Left kidney (tissue), 2 donors: ENCODE data around the gene CYB561D2. TPM values are rescaled to one million over a fixed set of nuclear protein-coding genes. Genes with fewer than 3 reads are reported as not detected.

Source experiments
- DNase-seq: peaks from one replicate; pipeline ENCODE4 v3.0.0-alpha.2; 2013
- polyA plus RNA-seq: library from polyadenylated mRNA; unstranded; fragments of 120-200 nt; gene quantifications from one replicate; pipeline ENCODE4 v1.2.1, GENCODE V29; 2013; ENCODE audit not compliant: insufficient read length

Gene CYB561D2
- polyA plus RNA-seq, 1 donor: 14.1 TPM

DNA sequence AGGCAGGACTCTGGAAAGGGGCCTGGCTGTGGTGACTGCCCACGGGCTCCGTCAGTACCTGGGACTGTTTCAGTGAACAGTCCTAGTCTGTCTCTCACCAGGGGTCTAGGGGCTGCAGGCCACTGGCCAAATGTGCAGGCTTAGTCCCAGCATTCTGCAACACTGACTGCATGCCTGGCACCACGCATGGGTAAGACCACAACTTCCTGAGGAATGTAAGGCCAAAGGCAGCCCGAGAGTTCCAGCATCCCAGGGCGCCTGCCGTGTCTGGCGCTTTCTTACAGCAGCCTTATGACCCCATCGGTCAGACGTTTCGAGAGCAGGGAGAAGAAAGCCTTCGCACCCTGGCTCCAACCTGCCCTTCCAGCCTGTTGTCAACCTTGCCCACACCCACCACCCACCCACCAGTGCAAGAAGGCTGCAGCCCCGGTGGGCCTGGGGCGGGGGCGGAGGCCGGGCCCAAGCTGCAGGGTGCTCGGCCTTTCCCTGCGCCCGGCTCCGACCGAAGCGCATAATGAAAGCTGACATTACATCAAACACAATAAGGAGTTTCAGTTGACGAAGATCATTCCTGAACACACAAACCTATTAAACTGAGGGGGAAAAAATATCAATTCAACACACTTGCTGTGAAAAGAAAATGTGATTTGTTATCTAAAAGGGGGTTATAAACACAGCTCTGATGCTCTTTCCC is 38.2 kb downstream of the CYB561D2 start:
- no peak for DNase-seq

DNA sequence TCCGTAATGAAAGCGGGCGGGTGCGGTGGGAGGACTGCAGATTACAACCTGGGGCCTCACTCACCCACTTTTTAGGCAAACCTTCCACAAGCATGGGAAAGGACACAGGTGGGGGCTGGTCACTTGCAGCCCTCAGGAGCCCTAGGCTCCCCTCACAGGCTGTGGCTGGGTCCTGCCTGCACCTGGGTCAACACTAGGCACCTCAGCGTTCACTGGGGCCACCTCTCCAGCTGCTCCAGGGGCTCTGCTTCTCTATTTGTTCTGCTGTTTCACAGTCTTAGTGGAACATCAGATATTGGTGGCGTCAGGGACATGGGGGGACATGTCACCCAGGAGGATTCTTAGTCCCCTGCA is 38.7 kb downstream of the CYB561D2 start:
- DNase-seq: no peak

DNA sequence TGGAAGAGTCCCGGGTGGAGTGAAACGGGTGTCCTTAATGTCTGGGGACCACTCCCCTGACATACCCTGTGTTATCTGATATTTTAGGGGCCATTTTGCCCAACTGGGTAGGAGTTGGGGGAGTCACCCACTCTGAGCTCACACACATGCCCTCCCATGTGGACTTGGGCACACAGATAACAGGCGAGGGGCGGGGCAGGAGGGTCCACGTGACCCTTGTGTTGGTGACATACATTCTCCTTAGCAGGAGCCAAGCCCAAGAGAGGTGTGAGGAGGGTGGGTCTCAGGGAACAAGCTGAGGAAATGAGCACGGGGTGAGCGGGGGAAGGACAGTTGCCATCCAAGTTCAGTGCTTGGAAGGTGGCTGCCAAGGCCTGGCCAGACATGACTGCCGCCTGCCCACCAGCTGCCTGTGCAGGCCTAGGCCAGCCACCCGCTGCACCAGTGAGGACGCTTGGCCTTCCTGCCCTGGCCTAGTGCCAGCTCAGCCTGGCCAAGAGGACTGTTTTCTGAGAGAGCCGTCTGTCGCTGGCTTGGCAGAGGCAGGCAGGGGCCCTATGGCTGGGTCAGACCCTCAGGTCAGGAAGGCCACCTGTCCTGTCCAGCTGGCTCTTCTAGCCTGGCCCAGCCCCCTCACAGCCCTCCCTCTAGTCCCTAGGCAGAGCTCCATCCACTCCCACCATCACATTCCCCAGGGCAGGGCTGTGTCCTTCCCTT is 40.0 kb downstream of the CYB561D2 start:
- no peak for DNase-seq

DNA sequence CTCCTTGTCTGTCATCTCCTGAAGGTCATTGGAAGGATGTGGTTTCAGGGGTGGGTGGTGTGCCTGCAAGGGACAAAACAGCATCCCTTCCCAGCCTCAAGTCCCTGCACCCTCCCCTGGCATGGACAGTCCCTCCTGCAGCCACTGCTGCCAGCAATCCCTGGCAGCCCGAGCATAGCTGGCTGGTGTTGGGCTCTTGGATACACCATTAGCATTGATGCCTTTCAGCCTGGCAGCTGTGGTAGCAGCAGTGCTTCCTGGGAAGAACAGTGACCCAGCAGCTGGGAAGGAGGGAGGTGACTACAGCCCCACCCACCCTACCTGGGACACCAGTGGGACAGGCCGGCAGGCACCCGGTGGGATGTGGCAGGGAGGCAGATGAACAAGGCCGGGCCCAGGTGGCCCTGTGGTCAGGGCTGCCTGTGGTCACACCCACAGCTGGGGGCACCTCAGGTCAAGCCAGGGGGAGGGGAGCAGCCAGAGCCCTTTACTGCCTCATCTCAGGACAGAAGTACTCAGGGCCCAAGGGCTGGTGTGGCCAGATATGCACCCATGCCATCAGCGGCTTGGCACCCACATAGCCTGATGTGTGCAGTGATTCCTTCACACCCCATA is 41.5 kb downstream of the CYB561D2 start:
- DNase-seq: no peak

DNA sequence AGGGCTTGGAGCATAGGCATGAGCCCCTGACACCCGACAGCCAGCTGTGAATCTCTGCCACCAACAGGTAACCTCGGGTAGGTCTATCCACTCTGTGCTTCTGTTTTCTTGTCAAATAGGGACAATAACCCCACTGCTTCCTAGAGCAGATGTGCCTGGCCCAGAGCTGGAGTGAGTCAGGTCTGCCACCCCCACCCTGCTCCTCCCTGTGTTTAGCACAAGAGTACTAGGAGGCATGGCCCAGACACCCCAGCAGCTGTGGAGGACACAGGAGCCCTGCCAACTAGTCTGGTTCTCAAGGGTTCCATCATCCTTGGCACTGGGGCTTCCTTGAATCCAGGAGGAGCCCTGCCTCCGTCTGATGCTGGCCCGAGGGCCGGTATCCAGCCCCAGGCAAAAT is 42.4 kb downstream of the CYB561D2 start:
- DNase-seq: no peak

DNA sequence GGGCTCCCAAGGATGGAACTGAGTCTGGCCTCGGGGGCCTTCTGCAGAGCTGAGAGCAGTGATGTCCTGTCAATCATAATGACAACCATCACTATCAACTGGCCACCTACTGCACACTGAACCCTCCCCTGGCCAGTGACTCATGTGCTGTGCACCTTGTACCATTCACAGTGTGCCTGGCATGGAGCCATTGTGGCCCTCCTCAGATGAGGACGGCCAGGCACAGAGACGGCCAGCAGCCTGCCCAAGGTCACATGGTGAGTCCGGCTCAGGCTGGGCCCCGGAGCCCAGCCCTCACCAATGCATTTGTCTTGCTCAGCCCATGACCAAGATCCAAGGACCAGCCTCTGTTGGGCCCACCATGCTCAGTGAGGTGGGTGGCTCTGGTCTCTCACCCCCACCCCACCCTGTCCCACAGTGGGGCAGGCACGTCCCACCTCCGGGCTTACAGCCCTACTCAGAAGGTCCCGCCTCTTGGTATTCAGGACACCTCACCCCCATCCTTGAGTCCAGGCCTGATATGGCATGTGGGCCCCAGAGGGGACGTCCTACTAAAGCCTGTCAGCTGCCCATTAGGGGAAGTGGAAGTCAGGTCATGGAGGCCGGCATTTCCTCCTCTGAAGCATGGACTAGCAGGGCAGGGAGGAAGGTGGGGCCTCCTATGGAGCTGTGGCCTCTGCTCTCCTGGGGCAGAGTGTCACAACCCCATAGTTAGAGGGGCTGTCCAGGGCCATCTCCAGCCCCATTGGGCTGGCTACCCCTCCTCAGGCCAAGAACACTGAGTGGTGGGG is 44.6 kb downstream of the CYB561D2 start:
- no peak for DNase-seq

DNA sequence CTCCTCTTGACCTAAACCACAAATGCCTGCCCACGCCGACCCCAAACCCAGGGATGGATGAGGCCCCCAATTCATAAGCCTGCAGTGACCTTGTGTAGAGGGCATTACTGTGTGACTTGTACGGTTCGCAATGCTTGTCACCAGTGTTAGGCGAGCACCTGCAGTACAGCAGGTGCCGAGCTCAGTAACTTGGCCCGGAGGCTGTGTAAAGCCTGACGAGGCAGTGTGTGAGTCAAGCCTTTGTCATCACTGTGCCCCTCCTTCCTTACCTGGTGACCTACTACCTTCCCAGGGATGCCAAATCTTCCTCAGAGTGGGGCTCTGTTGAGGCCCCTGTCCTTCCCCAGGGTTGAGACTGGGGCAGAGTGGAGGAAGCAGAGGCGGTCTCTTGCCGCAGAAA is 45.8 kb downstream of the CYB561D2 start:
- no peak for DNase-seq

DNA sequence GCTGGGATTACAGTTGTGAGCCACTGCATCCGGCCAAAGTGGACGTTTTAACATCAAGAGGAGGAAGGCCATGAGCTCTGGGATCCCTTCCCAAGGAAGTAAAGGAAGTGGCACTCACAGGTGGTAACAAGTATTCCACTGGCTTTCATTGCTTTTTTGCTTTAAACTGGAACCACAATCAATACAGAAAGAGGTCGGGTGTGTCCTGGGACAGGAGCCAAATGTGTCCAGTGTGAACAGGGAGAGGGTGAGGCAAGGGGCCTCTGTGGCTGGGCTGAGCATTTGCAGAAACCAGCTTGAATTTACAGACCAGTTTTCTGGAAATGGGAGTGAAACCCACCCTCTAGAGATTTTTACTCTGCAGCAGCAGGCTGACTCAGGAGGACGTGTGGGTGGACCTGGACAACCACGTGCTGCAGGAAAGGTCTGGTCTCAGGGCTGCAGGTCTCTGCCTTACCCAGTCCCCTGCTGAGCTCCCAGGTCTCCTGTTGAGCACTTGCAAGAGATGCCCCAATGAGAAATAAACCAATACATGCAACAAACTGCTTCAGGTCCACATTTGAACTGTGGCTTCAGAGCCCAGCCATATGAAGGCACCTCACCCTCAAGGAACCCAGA is 51.4 kb downstream of the CYB561D2 start:
- DNase-seq: no peak

Other genes with a start within 250 kb of the CYB561D2 start
- gene SEMA3F, start 195.5 kb upstream of the CYB561D2 start, polyA plus RNA-seq: 69.8 TPM
- gene GNAT1, start 159.3 kb upstream of the CYB561D2 start, polyA plus RNA-seq: not detected
- gene SLC38A3, start 145.6 kb upstream of the CYB561D2 start, polyA plus RNA-seq: 9.4 TPM
- 181 TPM for gene GNAI2, start 114.7 kb upstream of the CYB561D2 start, polyA plus RNA-seq
- gene SEMA3B, start 81.7 kb upstream of the CYB561D2 start, polyA plus RNA-seq: 78.6 TPM
- 0.58 TPM for gene LSMEM2, start 71.8 kb upstream of the CYB561D2 start, polyA plus RNA-seq
- gene IFRD2, start 58.4 kb upstream of the CYB561D2 start, polyA plus RNA-seq: 37.0 TPM
- 4.1 TPM for gene HYAL3, start 51.5 kb upstream of the CYB561D2 start, polyA plus RNA-seq
- 9.8 TPM for gene NAA80, start 51.5 kb upstream of the CYB561D2 start, polyA plus RNA-seq
- gene HYAL1, start 47.3 kb upstream of the CYB561D2 start, polyA plus RNA-seq: 6.5 TPM
- gene HYAL2, start 28.1 kb upstream of the CYB561D2 start, polyA plus RNA-seq: 53.6 TPM
- 22.0 TPM for gene TUSC2, start 22.6 kb upstream of the CYB561D2 start, polyA plus RNA-seq
- gene RASSF1, start 10.0 kb upstream of the CYB561D2 start, polyA plus RNA-seq: 19.6 TPM
- 4.2 TPM for gene ZMYND10, start 5.1 kb upstream of the CYB561D2 start, polyA plus RNA-seq
- 34.8 TPM for gene NPRL2, start 87 bp upstream of the CYB561D2 start, polyA plus RNA-seq
- 28.6 TPM for gene TMEM115, start 8.7 kb downstream of the CYB561D2 start, polyA plus RNA-seq
- gene CACNA2D2, start 152.8 kb downstream of the CYB561D2 start, polyA plus RNA-seq: 14.6 TPM
- gene C3orf18, start 216.9 kb downstream of the CYB561D2 start, polyA plus RNA-seq: 19.4 TPM
- 22.8 TPM for gene HEMK1, start 218.7 kb downstream of the CYB561D2 start, polyA plus RNA-seq